Loucy (cell line): ENCODE measurements around the gene TMEM150B.

ENCODE experiments used
- H2AFZ ChIP-seq: fragments of 200-600 bp; sonication (generic); 2 replicates; pipeline ENCODE4 v1.6.0; 2016; ENCODE audit warnings: antibody characterized with exemption, mild to moderate bottlenecking, low read length, moderate library complexity
- H3F3A ChIP-seq: fragments of 200-600 bp; 2 replicates; pipeline ENCODE4 v1.6.0; 2016; ENCODE audit warnings: antibody characterized with exemption, low read depth, mild to moderate bottlenecking
- H3K27me3 ChIP-seq: fragments of 200-600 bp; sonication (generic); 2 replicates; pipeline ENCODE4 v1.6.1; 2014; ENCODE audit warnings: low read length, mild to moderate bottlenecking; ENCODE audit not compliant: insufficient read depth, poor library complexity, severe bottlenecking
- H3K36me3 ChIP-seq: fragments of 200-600 bp; sonication (generic); 2 replicates; pipeline ENCODE4 v1.6.1; 2016; ENCODE audit warnings: low read length; ENCODE audit not compliant: insufficient read depth
- H3K4me1 ChIP-seq: fragments of 200-600 bp; sonication (generic); 2 replicates; pipeline ENCODE4 v1.5.1; 2014; ENCODE audit warnings: low read length, mild to moderate bottlenecking; ENCODE audit not compliant: insufficient read depth, poor library complexity, severe bottlenecking
- H3K4me2 ChIP-seq: fragments of 200-600 bp; sonication (generic); 2 replicates; pipeline ENCODE4 v1.6.0; 2014; ENCODE audit warnings: antibody characterized with exemption, low read length, low read depth, mild to moderate bottlenecking; ENCODE audit not compliant: poor library complexity, severe bottlenecking
- H3K4me3 ChIP-seq: fragments of 200-600 bp; sonication (generic); 2 replicates; pipeline ENCODE4 v1.5.1; 2014; ENCODE audit warnings: low read length, mild to moderate bottlenecking, mixed read lengths; ENCODE audit not compliant: poor library complexity, severe bottlenecking
- H3K79me2 ChIP-seq: fragments of 200-600 bp; sonication (generic); 2 replicates; pipeline ENCODE4 v1.6.1; 2014; ENCODE audit warnings: low read length; ENCODE audit not compliant: insufficient read depth
- H3K9ac ChIP-seq: fragments of 200-600 bp; sonication (generic); 2 replicates; pipeline ENCODE4 v1.6.0; 2014; ENCODE audit warnings: mild to moderate bottlenecking, low read depth, low read length, moderate library complexity; ENCODE audit not compliant: poor library complexity, severe bottlenecking
- H3K9me2 ChIP-seq: fragments of 200-600 bp; sonication (generic); replicated peaks from 2 replicates; pipeline ENCODE4 v1.6.1; 2016; ENCODE audit warnings: low read depth, low read length, mixed read lengths
- H3K9me3 ChIP-seq: fragments of 200-600 bp; sonication (generic); 2 replicates; pipeline ENCODE4 v1.6.1; 2014; ENCODE audit warnings: mild to moderate bottlenecking, antibody characterized with exemption, low read length, low read depth; ENCODE audit not compliant: insufficient read depth
- H4K20me1 ChIP-seq: fragments of 200-600 bp; sonication (generic); 2 replicates; pipeline ENCODE4 v1.6.0; 2014; ENCODE audit warnings: antibody characterized with exemption, low read length, mild to moderate bottlenecking; ENCODE audit not compliant: insufficient read depth, poor library complexity, severe bottlenecking
- EZH2phosphoT487 ChIP-seq: fragments of 200-600 bp; IDR thresholded peaks from 2 replicates; pipeline ENCODE4 v1.6.1; 2018; ENCODE audit warnings: antibody characterized with exemption, mild to moderate bottlenecking, moderate library complexity, borderline replicate concordance
- TF ChIP-seq, protein P1 (sequence below): fragments of 200-600 bp; sonication (generic); conservative IDR thresholded peaks from 2 replicates; pipeline ENCODE4 v1.5.1; 2014; ENCODE audit warnings: mild to moderate bottlenecking, antibody characterized with exemption, low read length

The TMEM150B gene, protein sequence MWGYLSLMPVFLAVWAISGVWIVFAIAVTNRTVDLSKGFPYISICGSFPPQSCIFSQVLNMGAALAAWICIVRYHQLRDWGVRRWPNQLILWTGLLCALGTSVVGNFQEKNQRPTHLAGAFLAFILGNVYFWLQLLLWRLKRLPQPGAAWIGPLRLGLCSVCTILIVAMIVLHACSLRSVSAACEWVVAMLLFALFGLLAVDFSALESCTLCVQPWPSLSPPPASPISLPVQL

DNA sequence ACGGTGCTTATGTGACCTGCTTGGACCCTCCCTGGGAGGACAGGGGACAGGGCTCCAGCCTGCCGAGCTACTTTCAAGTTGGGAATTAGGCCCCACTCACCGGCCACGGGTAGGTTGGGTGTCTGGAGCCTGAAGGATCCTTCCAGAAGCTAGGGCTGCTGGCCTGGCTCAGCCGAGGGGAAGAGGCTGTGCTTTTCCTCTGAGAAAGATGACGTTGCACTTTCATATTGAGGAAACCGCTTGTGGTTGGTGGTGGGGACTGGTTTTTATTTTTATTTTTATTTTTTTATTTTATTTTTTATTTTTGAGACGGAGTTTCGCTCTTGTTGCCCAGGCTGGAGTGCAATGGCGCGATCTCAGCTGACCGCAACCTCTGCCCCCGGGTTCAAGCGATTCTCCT is at the start of gene TMEM150B:
TSS of gene TMEM150B (minus strand) at position 170 of the 400 bp plus-strand sequence. CDS start 4,305 bp downstream, outside the sequence.
- Histone ChIP-seq H3K36me3 (no peaks in the 10 kb centered on the region), H3K79me2 (no peaks in the 10 kb centered on the region), H3K4me1 (peaks cover 12% of the 10 kb centered on the region), H3F3A (no peaks in the 10 kb centered on the region), H4K20me1 (no peaks in the 10 kb centered on the region), H3K4me3 (no peak within 1 kb of the TSS), H2AFZ (no peak within 1 kb of the TSS), H3K9ac (no peak within 1 kb of the TSS), H3K9me3 (no peaks in the 10 kb centered on the region), H3K4me2 (no peak within 1 kb of the TSS), H3K9me2 (no peaks in the 10 kb centered on the region), H3K27me3 (no peaks in the 10 kb centered on the region)
- TF ChIP-seq, protein P1, sequence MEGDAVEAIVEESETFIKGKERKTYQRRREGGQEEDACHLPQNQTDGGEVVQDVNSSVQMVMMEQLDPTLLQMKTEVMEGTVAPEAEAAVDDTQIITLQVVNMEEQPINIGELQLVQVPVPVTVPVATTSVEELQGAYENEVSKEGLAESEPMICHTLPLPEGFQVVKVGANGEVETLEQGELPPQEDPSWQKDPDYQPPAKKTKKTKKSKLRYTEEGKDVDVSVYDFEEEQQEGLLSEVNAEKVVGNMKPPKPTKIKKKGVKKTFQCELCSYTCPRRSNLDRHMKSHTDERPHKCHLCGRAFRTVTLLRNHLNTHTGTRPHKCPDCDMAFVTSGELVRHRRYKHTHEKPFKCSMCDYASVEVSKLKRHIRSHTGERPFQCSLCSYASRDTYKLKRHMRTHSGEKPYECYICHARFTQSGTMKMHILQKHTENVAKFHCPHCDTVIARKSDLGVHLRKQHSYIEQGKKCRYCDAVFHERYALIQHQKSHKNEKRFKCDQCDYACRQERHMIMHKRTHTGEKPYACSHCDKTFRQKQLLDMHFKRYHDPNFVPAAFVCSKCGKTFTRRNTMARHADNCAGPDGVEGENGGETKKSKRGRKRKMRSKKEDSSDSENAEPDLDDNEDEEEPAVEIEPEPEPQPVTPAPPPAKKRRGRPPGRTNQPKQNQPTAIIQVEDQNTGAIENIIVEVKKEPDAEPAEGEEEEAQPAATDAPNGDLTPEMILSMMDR: no peak
- no peak for TF ChIP-seq EZH2phosphoT487

DNA sequence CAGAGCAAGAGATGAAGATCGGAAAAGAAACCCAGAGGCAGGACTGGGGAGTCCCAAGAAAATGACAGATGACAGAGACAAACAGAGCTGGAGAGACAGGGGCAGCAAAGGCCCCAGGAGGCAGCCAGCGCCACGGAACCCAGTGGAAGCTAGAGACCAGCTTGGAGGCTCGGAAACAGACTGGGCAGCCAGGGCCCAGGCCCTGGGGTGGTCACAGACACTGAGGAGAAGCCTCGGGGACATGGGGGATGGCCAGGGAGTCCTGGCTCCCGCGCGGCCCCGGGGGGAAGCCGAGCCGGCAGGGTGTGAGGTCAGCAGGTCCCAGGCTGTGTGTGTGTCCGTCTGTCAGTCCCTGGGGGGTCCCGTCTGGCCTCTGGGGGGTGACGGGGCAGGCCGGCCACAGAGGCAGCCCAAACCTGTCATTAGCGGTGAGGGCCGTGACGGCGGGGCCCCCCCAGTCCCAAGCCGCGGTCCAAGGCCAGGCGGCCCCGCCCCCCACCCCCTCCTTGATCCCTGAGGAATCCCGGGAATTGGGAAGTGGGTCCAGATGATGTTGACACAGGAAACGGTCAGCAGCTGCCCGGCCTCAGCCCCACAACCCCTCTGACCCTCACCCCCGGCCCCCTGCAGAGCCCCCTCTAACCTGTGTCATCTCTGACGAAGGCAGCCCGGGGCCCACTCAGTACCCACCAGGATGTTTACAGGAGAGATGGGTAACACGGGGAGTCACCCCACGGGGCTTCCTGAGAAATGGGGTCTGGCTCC is 49.0 kb upstream of the TMEM150B start:
- Histone ChIP-seq H3F3A (no peaks in the 10 kb centered on the region), H2AFZ (no peak overlapping the region), H3K36me3 (no peaks in the 10 kb centered on the region), H3K9me2 (no peaks in the 10 kb centered on the region), H3K79me2 (no peaks in the 10 kb centered on the region), H3K9ac (no peak overlapping the region), H4K20me1 (no peaks in the 10 kb centered on the region), H3K27me3 (no peaks in the 10 kb centered on the region), H3K4me2 (no peak overlapping the region), H3K4me1 (no peaks in the 10 kb centered on the region), H3K9me3 (no peaks in the 10 kb centered on the region), H3K4me3 (no peak overlapping the region)
- TF ChIP-seq, protein P1: no peak

DNA sequence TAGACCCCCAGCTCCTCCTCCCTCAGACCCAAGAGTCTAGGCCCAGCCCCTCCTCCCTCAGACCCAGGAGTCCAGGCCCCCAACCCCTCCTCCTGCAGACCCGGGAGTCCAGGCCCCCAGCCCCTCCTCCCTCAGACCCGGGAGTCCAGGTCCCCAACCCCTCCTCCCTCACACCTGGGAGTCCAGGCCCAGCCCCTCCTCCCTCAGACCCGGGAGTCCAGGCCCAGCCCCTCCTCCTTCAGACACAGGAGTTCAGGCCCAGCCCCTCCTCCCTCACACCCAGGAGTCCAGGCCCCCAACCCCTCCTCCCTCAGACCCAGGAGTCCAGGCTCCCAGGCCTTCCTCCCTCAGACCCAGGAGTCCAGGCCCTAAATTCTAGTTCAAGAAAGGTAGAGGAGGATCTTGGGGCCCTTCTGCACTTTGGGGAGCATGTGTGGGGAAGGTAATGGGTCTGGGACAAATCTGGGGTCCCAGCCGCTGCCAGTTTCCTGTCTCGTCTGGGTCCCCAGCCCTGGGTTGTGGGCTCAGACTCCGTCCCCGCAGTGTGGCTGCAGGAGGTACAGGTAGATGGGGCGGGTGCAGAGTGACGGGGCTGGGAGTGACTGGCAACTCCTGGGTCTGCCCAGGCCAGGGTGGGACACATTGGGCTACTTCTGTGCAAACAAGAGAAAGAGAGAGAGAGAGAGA is 48.3 kb upstream of the TMEM150B start:
- no peak overlapping the region for H3K4me3 ChIP-seq

More for the DNA sequence above, 48.3 kb upstream of the TMEM150B start:
- Histone ChIP-seq H2AFZ (no peak overlapping the region), H4K20me1 (no peaks in the 10 kb centered on the region), H3K9me2 (no peaks in the 10 kb centered on the region), H3K27me3 (no peaks in the 10 kb centered on the region), H3K9me3 (no peaks in the 10 kb centered on the region), H3K36me3 (no peaks in the 10 kb centered on the region), H3F3A (no peaks in the 10 kb centered on the region), H3K9ac (no peak overlapping the region), H3K4me2 (no peak overlapping the region), H3K79me2 (no peaks in the 10 kb centered on the region), H3K4me1 (no peaks in the 10 kb centered on the region)
- TF ChIP-seq EZH2phosphoT487: no peak
- TF ChIP-seq, protein P1: no peak
